Fibroblast of lung (primary cell): Measurements from ENCODE around the gene SH3PXD2A.

Experiments
- CTCF ChIP-seq, 2 donors: IDR thresholded peaks in 1 of 2; conservative IDR thresholded peaks in 1 of 2; 1 replicate in 1 of 2; 2 replicates in 1 of 2; pipeline ENCODE4 v1.5.1; 2011 to 2012; ENCODE audit warnings: low read length in 2 of 2, control low read depth in 1 of 2, inconsistent platforms in 1 of 2, low read depth in 1 of 2, mild to moderate bottlenecking in 1 of 2
- EZH2 ChIP-seq: IDR thresholded peaks from 2 replicates; pipeline ENCODE4 v1.5.1; 2012; ENCODE audit warnings: low read length, control low read depth, mild to moderate bottlenecking; ENCODE audit errors: missing control alignments

GRCh38 chr10:103626178-103626577 lies 229.2 kb downstream of the SH3PXD2A start:
- TF ChIP-seq CTCF (conservative IDR thresholded peaks at IDR 0.05 in 1 of 2, IDR thresholded peaks at IDR 0.05 in 1 of 2; ENCODE audit: low read depth in 1 of 2, low read length in 2 of 2) (no peak), EZH2 (no peak)
